Heart right ventricle (tissue), 16 donors: ENCODE results near the gene ACR. TPM values are rescaled to one million over a fixed set of nuclear protein-coding genes. Genes with fewer than 3 reads are reported as not detected.
A peak's percentile ranks its signal among the peaks of the same experiment; 100 is the strongest.
"Not testable (repeated sequence)": the region's sequence is repeated elsewhere in the genome, so short reads cannot be mapped to it uniquely, and the experiment has no call there.

Experiments
- ATAC-seq, 8 donors: fragments of 200-7000 bp; cut with Tn5 transposase; one replicate each; pipeline ENCODE4 v1.9.1; 2020; ENCODE audit warnings: mild to moderate bottlenecking in 8 of 8, moderate library complexity in 8 of 8, moderate number of reproducible peaks in 1 of 8
- DNase-seq, 2 donors: peaks; one replicate each; pipeline ENCODE4 v3.0.0-alpha.2; 2020
- H3K27ac ChIP-seq, 10 donors: fragments of 200-600 bp; sonication (generic) in 2 of 10; one replicate each; pipeline versions ENCODE4 v1.5.0 to v1.8.0; 2020 to 2022; ENCODE audit warnings: mild to moderate bottlenecking in 3 of 10
- H3K27me3 ChIP-seq, 7 donors: fragments of 200-600 bp; one replicate each; pipeline ENCODE4 v1.8.0; 2021 to 2022; ENCODE audit warnings: mild to moderate bottlenecking in 2 of 7
- H3K36me3 ChIP-seq, 9 donors: fragments of 200-600 bp; sonication (generic) in 1 of 9; one replicate each; pipeline versions ENCODE4 v1.5.0 to v1.8.0; 2020 to 2022; ENCODE audit warnings: mild to moderate bottlenecking in 2 of 9
- H3K4me1 ChIP-seq, 9 donors: fragments of 200-600 bp; sonication (generic) in 1 of 9; one replicate each; pipeline versions ENCODE4 v1.5.0 to v1.8.0; 2020 to 2022; ENCODE audit warnings: mild to moderate bottlenecking in 4 of 9
- H3K4me3 ChIP-seq, 10 donors: fragments of 200-600 bp; sonication (generic) in 2 of 10; one replicate each; pipeline versions ENCODE4 v1.5.0 to v1.8.0; 2020 to 2022; ENCODE audit warnings: mild to moderate bottlenecking in 7 of 10, moderate library complexity in 2 of 10
- H3K9me3 ChIP-seq, 11 donors: fragments of 200-600 bp in 10 of 11; sonication (generic) in 2 of 11; one replicate each; pipeline versions ENCODE4 v1.5.0 to v1.8.0; 2013 to 2022; ENCODE audit warnings: mild to moderate bottlenecking in 2 of 11, control low read depth in 1 of 11, moderate library complexity in 1 of 11
- CTCF ChIP-seq, 9 donors: fragments of 200-600 bp; sonication (generic) in 2 of 9; IDR thresholded peaks; one replicate each; pipeline versions ENCODE4 v1.5.0 to v1.8.0; 2021 to 2022; ENCODE audit warnings: antibody characterized with exemption in 9 of 9, mild to moderate bottlenecking in 5 of 9, moderate library complexity in 1 of 9
- WGBS, 2 donors: extraction: QIAGEN DNeasy Blood & Tissue Kit; methylation state at CpG; one replicate each; pipeline ENCODE4 v1.1.7; 2013; ENCODE audit warnings: inconsistent platforms in 1 of 2; 5-methylcytosine and 5-hydroxymethylcytosine counted together
- intact Hi-C, 10 donors: fragments of 100-400 bp; cut with DNase I; formaldehyde crosslinking; loops; one replicate each; pipeline versions ENCODE4 v1.11.1 to v1.14.2; 2022
- polyA plus RNA-seq, 2 donors: library from polyadenylated mRNA; stranded (reverse); fragments of 200-250 nt; gene quantifications; one replicate each; pipeline ENCODE4 v1.2.3, GENCODE V29; 2013
- total RNA-seq, 10 donors: library from RNA; stranded (reverse); fragmentation: NEBNext Ultra II Directional in 3 of 10; extraction: Animal tissue kit (Norgen Biotek cat#: 25700) in 3 of 10; gene quantifications; one replicate each; pipeline versions ENCODE4 v1.2.1 to v1.2.4, GENCODE V29; 2021 to 2023
- donor health status: Arrhythmogenic right ventricular cardiomyopathy.
- donor health status: ischemic (EF 13 %, LVEDD 7.1; RV severe dilation, severe dysfunction).
- donor health status: healthy with polysubstance abuse.
- donor health status: DM: no; HTN: yes; CAD: no.
- donor health status: DM: no; HTN: no; CAD: no.
- donor health status: ischemic (EF 25% LVEDD 6.9; RV normal size, moderate dysfunction).
- donor health status: ischemic (EF 25% LVEDD 5.7; RV mildly dilated, moderate dysfunction).
- donor health status: healthy.
- donor health status: DM: yes; HTN: yes; CAD: no.
- donor health status: Ischemic cardiomyopathy.
- donor health status: ischemic (EF 35%, LVEDD 5.7; RV mildly dilated, moderate dysfunction).
- donor health status: nonischemic (EF 11% LVEDD 7.7; RV severe dilation, severe dysfunction).
- donor health status: DM: yes; HTN: yes; CAD: no.
- donor health status: PGD.
- donor health status: ischemic (EF 29% LVEDD 5.4; RV normal size, mild dysfunction).
- donor health status: nonischemic (EF 23%, LVEDD 6.1; RV moderate dilation, normal function).

Gene ACR
- total and polyA plus RNA-seq, 12 donors = 0.13 to 1.1 (median 0.50) TPM; not detected in 1

- 78 to 82% methylated on average over 9 of the region's 9 CpGs for WGBS, 2 donors
- H3K4me1 ChIP-seq, DNase-seq, H3K4me3 ChIP-seq, H3K9me3 ChIP-seq, ATAC-seq, intact Hi-C loops, H3K27ac ChIP-seq, H3K27me3 ChIP-seq, H3K36me3 ChIP-seq: not testable (repeated sequence)
Measured at GRCh38 chr22:50749302-50750074, 11.5 kb downstream of the ACR start.

DNA sequence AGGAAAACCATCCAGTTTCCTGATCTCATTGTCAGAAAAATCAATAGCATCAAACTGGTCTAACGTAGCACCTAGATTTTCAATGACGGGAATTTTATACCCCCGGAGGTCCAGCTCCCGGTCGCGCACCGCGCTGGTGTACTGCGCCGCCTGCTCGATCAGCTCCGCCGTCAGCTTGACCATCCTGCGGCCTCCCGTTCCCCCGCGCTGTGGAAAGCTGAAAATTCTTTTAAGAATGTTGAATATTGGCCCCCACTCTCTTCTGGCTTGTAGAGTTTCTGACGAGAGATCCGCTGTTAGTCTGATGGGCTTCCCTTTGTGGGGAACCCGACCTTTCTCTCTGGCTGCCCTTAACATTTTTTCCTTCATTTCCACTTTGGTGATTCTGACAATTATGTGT lies 17.2 kb downstream of the ACR start:
- H3K36me3 ChIP-seq, H3K27ac ChIP-seq, DNase-seq, intact Hi-C loops, ATAC-seq, H3K27me3 ChIP-seq, H3K9me3 ChIP-seq: not testable (repeated sequence)
- Histone ChIP-seq H3K4me3 (peak overlapping the region in 1 of 10 donors; percentile 16), H3K4me1 (peaks cover 0 to 12% (median 7%) of the 10 kb centered on the region in 9 donors)
- WGBS, 2 donors = 65 to 89% methylated on average over 20 of the region's 20 CpGs

DNA sequence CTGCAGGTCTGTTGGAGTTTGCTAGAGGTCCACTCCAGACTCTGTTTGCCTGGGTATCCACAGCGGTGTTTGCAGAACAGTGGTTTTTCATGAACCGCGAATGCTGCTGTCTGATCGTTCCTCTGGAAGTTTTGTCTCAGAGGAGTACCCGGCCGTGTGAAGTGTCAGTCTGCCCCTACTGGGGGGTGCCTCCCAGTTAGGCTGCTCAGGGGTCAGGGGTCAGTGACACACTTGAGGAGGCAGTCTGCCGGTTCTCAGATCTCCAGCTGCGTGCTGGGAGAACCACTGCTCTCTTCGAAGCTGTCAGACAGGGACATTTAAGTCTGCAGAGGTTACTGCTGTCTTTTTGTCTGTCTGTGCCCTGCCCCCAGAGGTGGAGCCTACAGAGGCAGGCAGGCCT lies 18.4 kb downstream of the ACR start:
- Histone ChIP-seq H3K4me3 (peak overlapping the region in 9 of 10 donors; percentile 38 to 83 (median 62)), H3K27ac (peak overlapping the region in 1 of 10 donors; percentile 27), H3K4me1 (peaks cover 0 to 12% (median 7%) of the 10 kb centered on the region in 9 donors)
- ATAC-seq, H3K9me3 ChIP-seq, DNase-seq, H3K27me3 ChIP-seq, H3K36me3 ChIP-seq, intact Hi-C loops: not testable (repeated sequence)
- 20 to 36% methylated on average over 6 to 8 of the region's 9 CpGs for WGBS, 2 donors

DNA sequence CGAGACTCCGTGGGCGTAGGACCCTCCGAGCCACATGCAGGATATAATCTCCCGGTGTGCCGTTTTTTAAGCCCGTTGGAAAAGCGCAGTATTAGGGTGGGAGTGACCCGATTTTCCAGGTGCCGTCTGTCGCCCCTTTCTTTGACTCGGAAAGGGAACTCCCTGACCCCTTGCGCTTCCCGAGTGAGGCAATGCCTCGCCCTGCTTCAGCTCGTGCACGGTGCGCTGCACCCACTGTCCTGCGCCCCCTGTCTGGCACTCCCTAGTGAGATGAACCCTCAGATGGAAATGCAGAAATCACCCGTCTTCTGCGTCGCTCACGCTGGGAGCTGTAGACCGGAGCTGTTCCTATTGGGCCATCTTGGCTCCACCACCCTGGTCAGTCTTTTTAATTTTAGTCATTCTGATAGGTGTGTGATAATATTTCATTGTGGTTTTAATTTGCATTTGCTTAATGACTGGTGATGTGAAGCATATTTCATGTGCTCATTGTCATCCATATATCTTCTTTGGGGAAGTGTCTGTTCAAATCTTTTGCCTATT lies 19.0 kb downstream of the ACR start:
- H3K9me3 ChIP-seq, H3K36me3 ChIP-seq, H3K27me3 ChIP-seq, ATAC-seq, intact Hi-C loops: not testable (repeated sequence)
- peak in 8 of 9 donors; percentile 10 to 56 (median 40) for TF ChIP-seq CTCF (IDR thresholded peaks at IDR 0.05)
- peak in 1 of 2 donors; percentile 49 for DNase-seq
- peaks cover 0 to 12% (median 7%) of the 10 kb centered on the region in 9 donors for H3K4me1 ChIP-seq
- WGBS, 2 donors = 13 to 15% methylated on average over 23 to 24 of the region's 24 CpGs
- peak overlapping the region; percentile 23 to 83 (median 61) for H3K4me3 ChIP-seq
- peak overlapping the region in 8 of 10 donors; percentile 27 to 75 (median 50) for H3K27ac ChIP-seq

DNA sequence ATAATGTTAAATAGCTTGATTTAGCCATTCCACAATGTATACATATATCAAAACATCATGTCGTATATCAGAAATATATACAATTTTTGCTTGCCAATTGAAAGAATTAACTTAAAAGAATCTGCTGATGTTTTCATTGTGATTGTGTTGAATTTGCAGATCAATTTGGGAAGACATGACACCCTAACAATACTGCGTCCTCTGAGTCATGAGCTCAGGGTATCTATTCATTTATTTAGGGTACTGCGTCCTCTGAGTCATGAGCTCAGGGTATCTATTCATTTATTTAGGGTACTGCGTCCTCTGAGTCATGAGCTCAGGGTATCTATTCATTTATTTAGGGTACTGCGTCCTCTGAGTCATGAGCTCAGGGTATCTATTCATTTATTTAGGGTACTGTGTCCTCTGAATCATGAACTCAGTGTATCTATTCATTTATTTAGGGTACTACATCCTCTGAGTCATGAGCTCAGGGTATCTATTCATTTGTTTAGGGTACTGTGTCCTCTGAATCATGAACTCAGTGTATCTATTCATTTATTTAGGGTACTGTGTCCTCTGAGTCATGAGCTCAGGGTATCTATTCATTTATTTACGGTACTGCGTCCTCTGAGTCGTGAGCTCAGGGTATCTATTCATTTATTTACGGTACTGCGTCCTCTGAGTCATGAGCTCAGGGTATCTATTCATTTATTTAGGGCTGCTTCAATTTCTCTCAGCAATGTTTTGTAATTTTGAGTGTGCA lies 21.8 kb downstream of the ACR start:
- H3K9me3 ChIP-seq, H3K27ac ChIP-seq, intact Hi-C loops, ATAC-seq, H3K27me3 ChIP-seq, DNase-seq, H3K4me3 ChIP-seq, H3K36me3 ChIP-seq: not testable (repeated sequence)
- H3K4me1 ChIP-seq = peaks cover 0 to 12% (median 7%) of the 10 kb centered on the region in 9 donors
- WGBS, 2 donors = 65 to 66% methylated on average over 8 to 9 of the region's 10 CpGs

- H3K27me3 ChIP-seq, intact Hi-C loops, ATAC-seq, H3K36me3 ChIP-seq, H3K9me3 ChIP-seq, H3K4me3 ChIP-seq, DNase-seq, H3K27ac ChIP-seq: not testable (repeated sequence)
- 92 to 100% methylated on average over 2 of the region's 2 CpGs for WGBS, 2 donors
- peaks cover 0 to 12% (median 7%) of the 10 kb centered on the region in 9 donors for H3K4me1 ChIP-seq
Measured at GRCh38 chr22:50761829-50762228, 23.8 kb downstream of the ACR start.

- H3K4me1 ChIP-seq, H3K9me3 ChIP-seq, ATAC-seq, DNase-seq, H3K4me3 ChIP-seq, H3K27ac ChIP-seq, intact Hi-C loops, H3K27me3 ChIP-seq, H3K36me3 ChIP-seq: not testable (repeated sequence)
- WGBS, 2 donors = 78 to 79% methylated on average over 3 of the region's 3 CpGs
Measured at GRCh38 chr22:50764288-50764687, 26.3 kb downstream of the ACR start.
